K562 (cell line): ENCODE results near the gene CKM. TPM values are rescaled to one million over a fixed set of nuclear protein-coding genes. Genes with fewer than 3 reads are reported as not detected.
A peak's percentile ranks its signal among the peaks of the same experiment; 100 is the strongest.

Experiments used
- ATAC-seq: fragments of 200-7000 bp; cut with Tn5 transposase; 3 replicates; pipeline ENCODE4 v1.9.1; 2020; ENCODE audit warnings: moderate library complexity
- BruUV-seq: library from RNA; stranded (reverse); fragments of 400-500 nt; replicated peaks from 2 replicates; lab custom pipeline; 2021; lab: Mats Ljungman, UMichigan
- CTCF ChIA-PET: fragments of 300-600 bp; formaldehyde crosslinking; extraction: SDS; loops from one replicate; lab custom pipeline; 2021; ENCODE audit warnings: low intra/inter-chr PET ratio; lab: Yijun Ruan, JAX
- POLR2A ChIA-PET: fragments of 300-600, 350-650 bp; sonication (Branson Sonifier 250); formaldehyde crosslinking; extraction: SDS; loops from one replicate; lab custom pipeline; 2021; ENCODE audit warnings: antibody characterized with exemption, inconsistent platforms; lab: Yijun Ruan, JAX
- DNase-seq, 4 experiments: peaks; one replicate each; pipeline versions ENCODE4 v3.0.0 to v3.0.0-alpha.2; 2011 to 2018; ENCODE audit warnings: low spot score in 3 of 4, mixed read lengths in 3 of 4; ENCODE audit errors: extremely low read depth in 1 of 4
- FAIRE-seq: peaks from 2 replicates; lab custom pipeline; 2011; peaks lifted over from hg19 to GRCh38; lab: Jason Lieb, UNC
- H2AFZ ChIP-seq: 2 replicates; pipeline ENCODE4 v1.6.0; 2011; ENCODE audit warnings: low read depth, low read length, control low read depth, inconsistent platforms
- H3K27ac ChIP-seq: fragments of 200-600 bp; 3 replicates; pipeline ENCODE4 v1.8.0; 2011; ENCODE audit warnings: low read depth, mild to moderate bottlenecking, control low read depth, inconsistent platforms, low read length, moderate library complexity, mixed read lengths; ENCODE audit errors: extremely low read depth
- H3K27me3 ChIP-seq, 2 experiments: fragments of 300-600 bp in 1 of 2; 2 replicates in 1 of 2; 3 replicates in 1 of 2; pipeline versions ENCODE4 v1.6.0 to v1.8.0; 2011; ENCODE audit warnings: inconsistent platforms in 2 of 2, low read length in 2 of 2, mild to moderate bottlenecking in 1 of 2, mixed read lengths in 1 of 2, moderate library complexity in 1 of 2; ENCODE audit not compliant: control insufficient read depth in 2 of 2, insufficient read depth in 2 of 2
- H3K36me3 ChIP-seq: fragments of 300-600 bp; 3 replicates; pipeline ENCODE4 v1.8.0; 2011; ENCODE audit warnings: mild to moderate bottlenecking, low read length, inconsistent platforms; ENCODE audit not compliant: control insufficient read depth, insufficient read depth
- H3K4me1 ChIP-seq, 2 experiments: fragments of 200-600 bp in 1 of 2; replicated peaks in 1 of 2; 2 replicates in 1 of 2; 3 replicates in 1 of 2; pipeline versions ENCODE4 v1.5.1 to v1.8.0; 2011; ENCODE audit warnings: inconsistent platforms in 2 of 2, low read length in 2 of 2, mild to moderate bottlenecking in 1 of 2, mixed read lengths in 1 of 2, moderate library complexity in 1 of 2; ENCODE audit not compliant: control insufficient read depth in 2 of 2, insufficient read depth in 2 of 2
- H3K4me2 ChIP-seq: 2 replicates; pipeline ENCODE4 v1.6.1; 2011; ENCODE audit warnings: low read length, control low read depth, inconsistent platforms, mixed read lengths; ENCODE audit not compliant: insufficient read depth
- H3K4me3 ChIP-seq: fragments of 200-600 bp; sonication (generic), shearing (Covaris generic); 2 replicates; pipeline ENCODE4 v1.5.1; 2016; ENCODE audit warnings: control low read depth, inconsistent platforms
- H3K79me2 ChIP-seq: fragments of 200-600 bp; 3 replicates; pipeline ENCODE4 v1.8.0; 2011; ENCODE audit warnings: low read length, inconsistent platforms; ENCODE audit not compliant: control insufficient read depth, insufficient read depth
- H3K9ac ChIP-seq, 2 experiments: 2 replicates each; pipeline versions ENCODE4 v1.6.0 to v1.6.1; 2011; ENCODE audit warnings: low read depth in 2 of 2, low read length in 2 of 2, control low read depth in 1 of 2, inconsistent platforms in 1 of 2, mild to moderate bottlenecking in 1 of 2, mixed read lengths in 1 of 2; ENCODE audit not compliant: insufficient read depth in 1 of 2
- H3K9me1 ChIP-seq: one replicate; pipeline ENCODE4 v1.6.0; 2011; ENCODE audit warnings: inconsistent platforms, mild to moderate bottlenecking, low read length, moderate library complexity; ENCODE audit not compliant: control insufficient read depth, insufficient read depth
- H3K9me3 ChIP-seq: replicated peaks from 2 replicates; pipeline ENCODE4 v1.5.1; 2011; ENCODE audit warnings: low read depth, low read length, inconsistent platforms; ENCODE audit not compliant: control insufficient read depth, insufficient read depth
- H4K20me1 ChIP-seq: replicated peaks from 2 replicates; pipeline ENCODE4 v1.6.1; 2011; ENCODE audit warnings: low read length, inconsistent platforms, mixed read lengths; ENCODE audit not compliant: control insufficient read depth, insufficient read depth
- ATF1 ChIP-seq, 2 experiments: fragments of 450-650 bp in 1 of 2; IDR thresholded peaks; 2 replicates each; pipeline ENCODE4 v1.6.1; 2016; ENCODE audit warnings: missing compliant biosample characterization in 1 of 2, missing genetic modification characterization in 1 of 2
- ATF4 ChIP-seq: fragments of 450-650 bp; formaldehyde crosslinking; IDR thresholded peaks from 2 replicates; pipeline ENCODE4 v1.4.0; 2022; ENCODE audit warnings: mild to moderate bottlenecking, moderate library complexity
- ATF7 ChIP-seq: fragments of 450-650 bp; IDR thresholded peaks from 2 replicates; pipeline ENCODE4 v1.7.1; 2014; ENCODE audit warnings: mild to moderate bottlenecking, moderate library complexity
- CBX1 ChIP-seq: sonication (generic); IDR thresholded peaks from 2 replicates; pipeline ENCODE4 v1.6.1; 2016; ENCODE audit warnings: antibody characterized with exemption, low read depth, mild to moderate bottlenecking
- CREB1 ChIP-seq, 2 experiments: sonication (generic) in 1 of 2; formaldehyde crosslinking in 1 of 2; IDR thresholded peaks; 2 replicates each; pipeline versions ENCODE4 v1.6.1 to v1.8.0; 2012 to 2022; ENCODE audit warnings: inconsistent platforms in 1 of 2, mild to moderate bottlenecking in 1 of 2, missing genetic modification reagents in 1 of 2, moderate library complexity in 1 of 2
- DPF2 ChIP-seq: fragments of 450-650 bp; IDR thresholded peaks from 2 replicates; pipeline ENCODE4 v1.6.1; 2016
- HDAC2 ChIP-seq: fragments of 450-650 bp; IDR thresholded peaks from 2 replicates; pipeline ENCODE4 v1.6.1; 2016; ENCODE audit warnings: mild to moderate bottlenecking
- ID3 ChIP-seq, 2 experiments: fragments of 250-450 bp in 1 of 2; fragments of 450-650 bp in 1 of 2; sonication (Bioruptor Pico) in 1 of 2; IDR thresholded peaks; 2 replicates each; pipeline versions ENCODE4 v1.6.1 to v1.8.0; 2016 to 2021; ENCODE audit warnings: mild to moderate bottlenecking in 2 of 2, moderate library complexity in 2 of 2, missing compliant biosample characterization in 1 of 2, missing genetic modification characterization in 1 of 2
- IFI16 ChIP-seq: fragments of 250-450 bp; sonication (Bioruptor Pico); IDR thresholded peaks from 2 replicates; pipeline ENCODE4 v2.1.2; 2022; ENCODE audit warnings: mild to moderate bottlenecking, inconsistent platforms
- MAFG ChIP-seq: fragments of 450-650 bp; conservative IDR thresholded peaks from 2 replicates; pipeline ENCODE4 v1.6.1; 2016; ENCODE audit warnings: missing genetic modification characterization, missing compliant biosample characterization
- MAFK ChIP-seq: IDR thresholded peaks from 2 replicates; pipeline ENCODE4 v1.6.1; 2011; ENCODE audit warnings: low read length, improper control_type of control experiment
- MEF2D ChIP-seq: conservative IDR thresholded peaks from 2 replicates; pipeline ENCODE4 v1.6.1; 2016; ENCODE audit warnings: low read depth, missing genetic modification characterization, missing compliant biosample characterization
- POLR2A ChIP-seq: fragments of 450-650 bp; conservative IDR thresholded peaks from 2 replicates; pipeline ENCODE4 v1.6.1; 2016
- PYGO2 ChIP-seq: fragments of 450-650 bp; IDR thresholded peaks from 2 replicates; pipeline ENCODE4 v1.6.1; 2016; ENCODE audit warnings: mild to moderate bottlenecking, missing genetic modification characterization, moderate library complexity, missing compliant biosample characterization
- SMARCA5 ChIP-seq: fragments of 450-650 bp; IDR thresholded peaks from 2 replicates; pipeline ENCODE4 v1.6.1; 2016
- TCF7L2 ChIP-seq: fragments of 150-350 bp; IDR thresholded peaks from 2 replicates; pipeline ENCODE4 v1.6.1; 2016; ENCODE audit warnings: low read depth, mild to moderate bottlenecking, low read length, moderate library complexity
- ZHX1 ChIP-seq: fragments of 150-350 bp; conservative IDR thresholded peaks from 2 replicates; pipeline ENCODE4 v1.6.1; 2014; ENCODE audit warnings: low read length
- ZNF282 ChIP-seq: sonication (generic); formaldehyde crosslinking; IDR thresholded peaks from 2 replicates; pipeline ENCODE4 v1.8.1; 2023; ENCODE audit warnings: missing genetic modification reagents
- WGBS: fragments of 100-300 bp; shearing (Covaris generic); methylation state at CpG from one replicate; pipeline ENCODE4 v1.1.6; 2016; ENCODE audit warnings: low coverage, mixed read lengths; ENCODE audit not compliant: insufficient coverage; ENCODE audit errors: missing lambda C conversion rate; 5-methylcytosine and 5-hydroxymethylcytosine counted together
- in situ Hi-C: fragments of 300-500 bp; cut with MboI; formaldehyde crosslinking; loops from 4 replicates; pipeline ENCODE4 v1.15.0; 2018; ENCODE audit warnings: inconsistent platforms, mixed read lengths
- intact Hi-C: fragments of 100-400 bp; cut with micrococcal nuclease; formaldehyde crosslinking; loops from 2 replicates; pipeline ENCODE4 v1.14.2; 2022
- polyA plus RNA-seq, 8 experiments: library from polyadenylated mRNA; depleted of rRNA in 4 of 8; stranded (reverse) in 5 of 8; unstranded in 3 of 8; fragments of >200 nt; fragmentation: Nextera tagmentation in 2 of 8; fragmentation: Illumina TruSeq in 1 of 8; extraction: Ambion mirVana in 2 of 8; extraction: Trizol in 1 of 8; gene quantifications; 2 replicates each; pipeline versions ENCODE4 v1.2.1 to v1.2.3, GENCODE V29; 2011 to 2014; ENCODE audit warnings: inconsistent platforms in 1 of 8, missing spikeins in 1 of 8
- total RNA-seq, 7 experiments: library from RNA; depleted of rRNA in 6 of 7; stranded (reverse); fragments of >200 nt in 6 of 7; fragmentation: Illumina TruSeq in 2 of 7; extraction: Trizol in 2 of 7; gene quantifications; 2 replicates each; pipeline versions ENCODE4 v1.2.1 to v1.2.3, GENCODE V29; 2011 to 2021; ENCODE audit warnings: low replicate concordance in 1 of 7
- TF ChIP-seq, protein P1 (sequence below), 2 experiments: fragments of 200-800 bp in 1 of 2; sonication (Bioruptor generic) in 1 of 2; sonication (generic) in 1 of 2; formaldehyde crosslinking in 1 of 2; IDR thresholded peaks in 1 of 2; conservative IDR thresholded peaks in 1 of 2; 2 replicates each; pipeline versions ENCODE4 v1.5.0 to v1.6.1; 2016 to 2020; ENCODE audit warnings: missing compliant biosample characterization in 1 of 2, missing genetic modification characterization in 1 of 2, missing genetic modification reagents in 1 of 2

Gene CKM
- total and polyA plus RNA-seq, 9 of the 15 experiments (the other 6 are each of a cell fraction or from before 2014, with no cell fraction given) = 0.06 to 0.17 (median 0.09) TPM; not detected in 4

DNA sequence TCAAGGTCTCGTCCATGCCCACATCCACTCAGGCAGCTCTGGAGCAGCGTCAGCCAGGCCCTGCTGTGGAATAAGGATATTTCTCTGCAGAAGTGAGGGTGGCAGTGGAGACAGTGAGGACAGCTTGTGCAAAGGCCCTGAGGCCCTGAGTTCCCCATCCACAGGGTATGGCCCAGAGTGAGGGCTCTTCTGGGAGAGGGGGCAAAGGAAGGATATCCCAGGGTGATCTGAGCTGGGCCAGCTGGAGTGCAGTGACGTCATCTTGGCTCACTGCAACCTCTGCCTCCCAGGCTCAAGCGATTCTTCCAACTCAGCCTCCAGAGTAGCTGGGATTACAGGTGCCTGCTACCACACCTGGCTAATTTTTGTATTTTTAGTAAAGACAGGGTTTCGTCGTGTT is 60.1 kb downstream of the CKM start:
- CTCF ChIA-PET = no interaction called here
- TF ChIP-seq DPF2 (no peak), POLR2A (no peak), CREB1 (IDR thresholded peaks at IDR 0.05) (no peak), CREB1 (CRISPR knock-in tag; IDR thresholded peaks at IDR 0.05) (peak; percentile 44; the same call in 1 of the 2 replicates), ATF4 (CRISPR knock-in tag) (no peak), HDAC2 (no peak), SMARCA5 (peak; percentile 93), MAFG (tag) (no peak), ZHX1 (no peak), TCF7L2 (no peak), MEF2D (tag) (no peak), ATF1 (CRISPR knock-in tag; IDR thresholded peaks at IDR 0.05) (no peak), ATF1 (tag; IDR thresholded peaks at IDR 0.05) (peak; percentile 71), MAFK (no peak), ATF7 (peak; percentile 93), ZNF282 (CRISPR knock-in tag) (no peak), ID3 (CRISPR knock-in tag; IDR thresholded peaks at IDR 0.05) (no peak), ID3 (tag; IDR thresholded peaks at IDR 0.05) (no peak), IFI16 (no peak), CBX1 (no peak), PYGO2 (tag) (no peak)
- TF ChIP-seq, protein P1, sequence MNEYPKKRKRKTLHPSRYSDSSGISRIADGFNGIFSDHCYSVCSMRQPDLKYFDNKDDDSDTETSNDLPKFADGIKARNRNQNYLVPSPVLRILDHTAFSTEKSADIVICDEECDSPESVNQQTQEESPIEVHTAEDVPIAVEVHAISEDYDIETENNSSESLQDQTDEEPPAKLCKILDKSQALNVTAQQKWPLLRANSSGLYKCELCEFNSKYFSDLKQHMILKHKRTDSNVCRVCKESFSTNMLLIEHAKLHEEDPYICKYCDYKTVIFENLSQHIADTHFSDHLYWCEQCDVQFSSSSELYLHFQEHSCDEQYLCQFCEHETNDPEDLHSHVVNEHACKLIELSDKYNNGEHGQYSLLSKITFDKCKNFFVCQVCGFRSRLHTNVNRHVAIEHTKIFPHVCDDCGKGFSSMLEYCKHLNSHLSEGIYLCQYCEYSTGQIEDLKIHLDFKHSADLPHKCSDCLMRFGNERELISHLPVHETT (CRISPR knock-in tag; conservative IDR thresholded peaks at IDR 0.05 in 1 of 2, IDR thresholded peaks at IDR 0.05 in 1 of 2) = no peak

More for the DNA sequence above, 60.1 kb downstream of the CKM start:
- 50% methylated on average over 6 of the region's 6 CpGs for WGBS
- Histone ChIP-seq H3K79me2 (no peaks in the 10 kb centered on the region; the same call in 2 of the 3 replicates), H3K27me3 (no peaks in the 10 kb centered on the region), H3K27ac (peak overlapping the region; percentile 47), H2AFZ (no peak overlapping the region), H3K36me3 (peaks cover 11% of the 10 kb centered on the region; the same call in 1 of the 3 replicates), H4K20me1 (no peaks in the 10 kb centered on the region), H3K4me1 (peaks cover 14 to 30% of the 10 kb centered on the region in 2 experiments), H3K9me3 (no peaks in the 10 kb centered on the region), H3K4me3 (no peak overlapping the region), H3K4me2 (peak overlapping the region; percentile 16; the same call in 1 of the 2 replicates), H3K9me1 (peaks cover 3% of the 10 kb centered on the region), H3K9ac (peak overlapping the region in 1 of 2 experiments; percentile 69; a peak in 2 of 4 replicates)
- intact Hi-C loops (no loop called here), in situ Hi-C loops (no loop called here)
- BruUV-seq = no TSS peak
- FAIRE-seq = no peak
- peak; percentile 52 for ATAC-seq
- DNase-seq = peak in 1 of 4 experiments; percentile 20
- POLR2A ChIA-PET = interaction anchor here (0.5 to 1.2 kb wide), 5 partner anchors 9 to 171 kb away, joined by 3 to 4 read pairs (median 3); partner anchors contain the start of genes BLOC1S3 and TRAPPC6A
